ENCODE measurements around the gene JAG1.
"Not testable (repeated sequence)": the region's sequence is repeated elsewhere in the genome, so short reads cannot be mapped to it uniquely, and the experiment has no call there.

Gene JAG1

DNA sequence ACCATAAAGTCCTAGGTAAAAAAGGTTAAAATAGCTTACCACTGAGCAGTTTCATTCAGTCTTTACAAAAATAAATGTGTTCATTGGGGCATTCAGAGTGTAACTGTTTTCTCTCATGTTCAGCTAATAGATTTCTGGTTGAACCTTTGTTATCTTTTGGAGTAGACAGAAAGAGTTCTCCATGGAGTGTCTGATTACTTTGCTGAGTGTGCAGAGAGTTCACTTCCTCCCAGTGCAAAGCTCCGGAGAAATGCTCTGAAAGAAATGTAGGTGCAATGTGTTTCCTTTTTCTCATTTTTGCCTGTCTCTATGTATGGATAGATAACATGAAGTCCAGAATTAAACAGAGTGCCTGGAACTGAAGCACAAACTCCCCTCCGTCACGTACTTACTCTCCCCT lies 52.6 kb downstream of the JAG1 start:
- DNase-seq, result no peak
- H3K36me3 Mint-ChIP-seq, result peaks cover 24 to 51% of the 10 kb centered on the region in 2 donors
- peaks cover 0 to 1% of the 10 kb centered on the region in 2 donors for H3K4me1 Mint-ChIP-seq
- ATAC-seq (replicated peaks), result no peak
- H3K4me3 Mint-ChIP-seq, result no peak overlapping the region
- no peaks in the 10 kb centered on the region for H3K27me3 Mint-ChIP-seq
- peaks cover 0 to 2% of the 10 kb centered on the region in 2 donors for H3K9me3 Mint-ChIP-seq
- no peak overlapping the region for H3K27ac Mint-ChIP-seq

DNA sequence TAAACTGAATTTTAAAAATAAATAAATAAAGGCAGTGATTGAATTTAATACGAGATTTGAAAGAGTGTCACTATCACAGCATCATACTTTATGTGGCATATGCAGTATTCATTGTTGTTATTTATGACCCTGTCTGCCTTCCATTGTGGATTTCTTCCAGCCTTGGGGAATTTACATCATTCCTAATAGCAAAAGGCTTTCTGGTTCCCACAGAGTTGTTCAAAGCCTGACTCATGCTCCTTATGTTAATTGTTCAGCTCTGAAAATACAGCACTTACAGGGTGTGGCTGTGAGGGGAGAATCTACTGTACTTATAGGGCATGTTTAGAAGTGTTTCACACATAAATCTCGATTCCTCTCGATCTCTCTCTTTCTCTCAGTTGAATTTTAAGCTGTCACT lies 54.4 kb downstream of the JAG1 start:
- H3K27me3 Mint-ChIP-seq, result no peaks in the 10 kb centered on the region
- no peaks in the 10 kb centered on the region for H3K4me1 Mint-ChIP-seq
- DNase-seq (no peak), ATAC-seq (replicated peaks) (no peak)
- no peak overlapping the region for H3K4me3 Mint-ChIP-seq
- no peak overlapping the region for H3K27ac Mint-ChIP-seq
- peaks cover 29 to 54% of the 10 kb centered on the region in 2 donors for H3K36me3 Mint-ChIP-seq
- peaks cover 0 to 1% of the 10 kb centered on the region in 2 donors for H3K9me3 Mint-ChIP-seq

DNA sequence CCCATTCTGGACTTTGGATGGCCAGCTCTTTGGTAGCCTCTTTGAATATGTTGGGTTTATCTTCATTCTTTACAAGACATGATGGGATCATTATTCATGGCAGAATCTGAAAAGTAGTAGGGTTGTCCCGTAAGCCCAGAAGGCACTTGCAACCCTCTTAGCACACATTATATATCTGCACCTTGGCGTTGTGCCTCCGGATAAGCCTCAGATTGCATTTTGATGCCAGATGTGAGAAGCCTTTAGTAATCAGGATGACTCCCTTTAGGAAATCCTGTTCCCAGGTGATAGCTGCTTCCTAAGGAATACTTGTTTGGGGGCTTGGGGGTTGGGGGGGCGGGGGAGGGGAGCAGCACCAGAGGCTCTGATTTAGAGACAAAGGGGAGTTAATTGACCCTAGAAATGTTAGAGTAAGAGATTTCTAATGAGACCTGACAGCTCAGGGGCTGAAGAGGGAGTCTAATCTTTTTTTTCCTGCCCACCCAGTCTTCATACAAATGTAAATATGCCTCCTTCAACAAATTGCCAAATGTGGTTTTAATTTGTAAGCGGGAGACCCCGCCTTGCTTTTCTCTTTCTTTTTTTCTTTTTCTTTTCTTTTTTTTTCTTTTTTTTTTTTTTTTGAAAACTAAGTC lies 55.1 kb downstream of the JAG1 start:
- Mint-ChIP-seq H3K4me3 (no peak overlapping the region), H3K36me3 (peaks cover 28 to 55% of the 10 kb centered on the region in 2 donors), H3K9me3 (peaks cover 0 to 1% of the 10 kb centered on the region in 2 donors), H3K27me3 (no peaks in the 10 kb centered on the region), H3K4me1 (no peaks in the 10 kb centered on the region), H3K27ac (no peak overlapping the region)
- ATAC-seq (replicated peaks) (no peak), DNase-seq (no peak)

DNA sequence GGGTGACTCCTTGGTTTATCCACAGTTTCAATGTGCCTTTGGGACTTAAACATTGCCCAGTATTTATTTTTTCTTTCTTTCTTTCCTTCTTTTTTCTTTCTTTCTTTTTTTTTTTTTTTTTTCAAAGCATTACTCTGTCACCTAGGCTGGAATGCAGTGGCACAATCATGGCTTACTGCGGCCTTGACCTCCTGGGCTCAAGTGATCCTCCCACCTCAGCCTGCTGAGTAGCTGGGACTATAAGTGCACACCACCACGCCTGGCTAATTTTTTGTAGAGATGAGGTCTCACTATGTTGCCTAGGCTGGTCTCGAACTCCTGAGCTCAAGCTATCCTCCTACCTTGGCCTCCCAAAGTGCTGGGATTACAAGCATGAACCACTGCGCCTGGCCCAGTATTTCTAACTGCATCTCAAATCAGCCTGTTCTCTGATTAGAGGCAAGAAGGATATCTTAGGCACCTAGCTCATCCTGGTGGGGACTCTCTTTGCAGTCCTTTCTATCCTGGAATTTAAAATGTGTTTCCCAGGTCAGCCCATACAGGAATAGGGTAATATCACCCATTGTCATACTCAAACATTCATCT lies 56.2 kb downstream of the JAG1 start:
- H3K4me1 Mint-ChIP-seq; H3K9me3 Mint-ChIP-seq; H3K27me3 Mint-ChIP-seq; ATAC-seq (replicated peaks); H3K27ac Mint-ChIP-seq; DNase-seq; H3K4me3 Mint-ChIP-seq: not testable (repeated sequence)
- H3K36me3 Mint-ChIP-seq, result peaks cover 27 to 50% of the 10 kb centered on the region in 2 donors

DNA sequence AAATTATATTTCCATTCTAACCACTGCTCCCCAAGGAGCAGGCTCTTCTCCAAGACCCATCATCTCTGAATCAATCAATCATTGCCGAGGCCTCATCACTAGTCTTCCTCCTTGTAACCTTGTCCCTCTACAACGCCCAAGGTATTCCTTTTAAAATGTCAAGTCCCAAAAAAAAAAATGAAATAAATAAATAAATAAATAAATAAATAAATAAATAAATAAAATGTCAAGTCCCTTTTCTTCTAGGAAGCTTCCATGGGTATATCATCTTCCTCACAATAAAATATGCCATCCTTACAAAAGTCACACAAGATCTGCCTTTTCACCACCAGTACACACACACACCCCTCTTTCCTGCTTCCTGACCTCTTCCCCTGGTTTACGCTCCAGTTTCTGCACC lies 57.6 kb downstream of the JAG1 start:
- no peak overlapping the region for H3K4me3 Mint-ChIP-seq
- ATAC-seq (replicated peaks) (no peak), DNase-seq (no peak)
- no peaks in the 10 kb centered on the region for H3K4me1 Mint-ChIP-seq
- peaks cover 0 to 1% of the 10 kb centered on the region in 2 donors for H3K9me3 Mint-ChIP-seq
- H3K36me3 Mint-ChIP-seq, result peaks cover 20 to 40% of the 10 kb centered on the region in 2 donors
- H3K27me3 Mint-ChIP-seq, result no peaks in the 10 kb centered on the region
- no peak overlapping the region for H3K27ac Mint-ChIP-seq

DNA sequence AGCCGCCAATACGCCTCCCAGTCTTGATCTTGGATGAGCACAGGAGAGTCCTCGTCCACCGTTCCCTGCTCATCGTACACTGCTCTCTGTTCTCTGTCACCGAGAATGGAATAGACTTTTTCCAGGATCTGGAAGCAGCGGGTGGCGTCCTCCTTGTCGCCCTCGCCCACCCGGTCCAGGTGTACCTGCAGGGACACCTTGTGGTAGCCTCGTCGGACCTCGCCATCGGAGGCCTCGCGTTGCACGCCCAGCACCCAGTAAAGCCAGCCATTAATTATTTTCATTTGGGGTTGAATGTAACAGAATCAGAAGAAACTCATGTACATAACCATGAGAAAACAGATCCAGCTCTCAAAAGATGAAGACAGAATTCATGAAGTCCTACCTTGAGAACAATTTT lies 59.9 kb downstream of the JAG1 start:
- H3K27ac Mint-ChIP-seq, result no peak overlapping the region
- H3K36me3 Mint-ChIP-seq, result peaks cover 23 to 40% of the 10 kb centered on the region in 2 donors
- ATAC-seq (replicated peaks) (no peak), DNase-seq (no peak)
- no peak overlapping the region for H3K4me3 Mint-ChIP-seq
- peaks cover 0 to 1% of the 10 kb centered on the region in 2 donors for H3K9me3 Mint-ChIP-seq
- H3K4me1 Mint-ChIP-seq, result peaks cover 0 to 2% of the 10 kb centered on the region in 2 donors
- no peaks in the 10 kb centered on the region for H3K27me3 Mint-ChIP-seq

DNA sequence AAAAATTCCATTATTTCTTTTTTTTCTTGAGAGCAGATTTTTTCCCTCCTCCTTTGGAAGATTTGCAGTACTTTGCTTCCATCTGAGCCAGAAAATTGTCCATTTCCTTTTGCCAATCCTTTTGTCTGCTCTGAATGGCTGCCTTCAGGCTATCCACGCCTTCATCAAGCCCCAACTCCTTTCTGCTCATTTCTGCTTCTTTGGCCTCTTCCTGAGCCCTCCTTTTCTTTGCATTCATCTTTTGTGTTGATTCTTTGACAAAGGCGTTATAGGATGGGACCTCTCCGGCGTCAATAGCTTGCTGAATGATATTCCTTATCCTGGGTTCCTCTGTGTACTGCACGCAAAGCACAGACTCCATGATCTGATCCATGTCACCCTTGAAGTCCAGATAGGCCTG lies 60.4 kb downstream of the JAG1 start:
- not testable (repeated sequence) for H3K9me3 Mint-ChIP-seq; H3K4me3 Mint-ChIP-seq; H3K4me1 Mint-ChIP-seq; H3K27ac Mint-ChIP-seq; H3K27me3 Mint-ChIP-seq; ATAC-seq (replicated peaks); DNase-seq
- peaks cover 23 to 43% of the 10 kb centered on the region in 2 donors for H3K36me3 Mint-ChIP-seq

DNA sequence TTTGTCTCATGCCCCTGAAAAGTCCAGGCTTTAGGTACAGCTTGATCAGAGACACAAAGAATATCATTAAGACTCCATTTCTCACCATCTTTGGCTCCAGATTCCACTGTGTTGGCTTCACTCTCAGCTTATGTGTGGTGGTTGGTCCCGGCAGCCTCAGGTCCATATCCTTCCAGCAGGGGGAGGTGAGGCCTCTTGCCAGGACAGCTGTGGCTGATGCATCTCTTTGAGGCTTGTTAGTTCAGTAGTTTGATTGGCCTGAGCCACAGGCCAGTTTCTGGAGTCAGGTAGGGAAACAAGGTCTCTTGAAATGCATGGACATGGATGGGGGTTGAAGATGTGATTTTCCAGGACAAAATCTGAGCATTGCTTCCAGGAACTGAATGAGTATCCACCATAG lies 62.4 kb downstream of the JAG1 start:
- H3K9me3 Mint-ChIP-seq, result peaks cover 0 to 1% of the 10 kb centered on the region in 2 donors

DNA sequence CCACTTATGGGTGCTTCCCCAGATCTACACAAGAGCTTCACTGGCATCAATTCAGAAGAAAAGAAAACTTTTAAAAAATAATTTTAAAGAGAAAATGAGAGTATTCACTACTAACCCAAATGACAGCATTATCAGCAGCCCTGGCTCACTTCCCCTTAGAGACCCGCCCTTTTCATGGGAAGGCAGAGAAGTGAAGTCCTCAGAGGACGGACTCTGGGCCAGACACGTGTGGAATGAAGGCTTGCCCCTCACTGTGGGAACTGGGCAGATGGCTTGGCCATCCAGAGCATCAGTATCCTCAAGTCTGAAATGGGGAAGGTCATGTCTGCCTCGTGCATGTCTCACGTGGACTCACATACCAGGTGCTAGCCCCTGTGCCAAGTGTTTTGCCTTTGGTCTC lies 63.5 kb downstream of the JAG1 start:
- Mint-ChIP-seq H3K36me3 (peaks cover 19 to 43% of the 10 kb centered on the region in 2 donors), H3K4me3 (no peak overlapping the region), H3K9me3 (no peaks in the 10 kb centered on the region), H3K27me3 (no peaks in the 10 kb centered on the region), H3K27ac (no peak overlapping the region), H3K4me1 (peaks cover 0 to 2% of the 10 kb centered on the region in 2 donors)
- DNase-seq (no peak), ATAC-seq (replicated peaks) (no peak)

More for the DNA sequence above, 62.4 kb downstream of the JAG1 start:
- peaks cover 0 to 2% of the 10 kb centered on the region in 2 donors for H3K4me1 Mint-ChIP-seq
- no peak overlapping the region for H3K27ac Mint-ChIP-seq
- no peak for DNase-seq
- peaks cover 24 to 47% of the 10 kb centered on the region in 2 donors for H3K36me3 Mint-ChIP-seq
- H3K27me3 Mint-ChIP-seq, result no peaks in the 10 kb centered on the region
- no peak overlapping the region for H3K4me3 Mint-ChIP-seq
- ATAC-seq (replicated peaks), result peak; percentile 42 to 52

DNA sequence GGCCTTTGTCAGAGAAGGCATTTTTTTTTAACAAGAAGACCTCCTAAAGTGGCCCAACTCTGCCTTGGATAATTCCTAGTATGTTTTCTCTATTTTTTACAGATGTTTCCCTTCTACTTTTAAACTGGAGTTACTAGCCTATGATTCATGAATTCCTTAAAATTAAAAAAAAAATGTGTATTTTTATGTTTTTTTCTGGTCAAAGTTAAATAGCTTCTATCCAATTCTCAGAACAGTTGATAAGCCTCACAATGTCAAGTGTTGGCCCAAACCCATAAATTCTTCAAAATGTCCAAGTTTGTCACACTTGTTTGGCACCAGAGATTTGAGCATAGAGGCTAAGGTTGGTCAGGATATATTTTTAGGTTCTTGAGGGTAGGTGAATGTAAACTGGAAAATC lies 64.0 kb downstream of the JAG1 start:
- Mint-ChIP-seq H3K27me3 (no peaks in the 10 kb centered on the region), H3K4me1 (peaks cover 0 to 2% of the 10 kb centered on the region in 2 donors), H3K4me3 (no peak overlapping the region), H3K27ac (no peak overlapping the region), H3K36me3 (peaks cover 16 to 39% of the 10 kb centered on the region in 2 donors), H3K9me3 (no peaks in the 10 kb centered on the region)
- ATAC-seq (replicated peaks) (no peak), DNase-seq (no peak)

DNA sequence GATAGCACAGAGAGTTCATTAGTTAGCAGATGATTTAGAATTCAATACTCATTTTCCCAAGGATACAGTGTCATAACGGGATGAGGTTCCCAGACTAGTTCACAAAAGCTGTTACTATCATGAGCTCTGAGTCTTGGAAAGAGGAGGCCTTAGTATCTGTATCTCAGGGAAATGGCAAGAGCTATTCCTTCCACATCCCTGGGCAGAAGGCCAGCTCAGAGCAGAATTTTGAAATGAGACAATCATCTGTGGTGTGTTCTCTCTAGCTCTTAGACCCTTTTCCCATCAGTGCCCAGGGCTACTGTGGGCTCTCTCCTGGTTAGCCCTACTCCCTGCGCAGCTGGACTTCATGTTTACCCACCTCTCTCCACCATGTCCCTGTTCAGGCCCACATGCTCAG lies 64.5 kb downstream of the JAG1 start:
- no peak overlapping the region for H3K4me3 Mint-ChIP-seq

DNA sequence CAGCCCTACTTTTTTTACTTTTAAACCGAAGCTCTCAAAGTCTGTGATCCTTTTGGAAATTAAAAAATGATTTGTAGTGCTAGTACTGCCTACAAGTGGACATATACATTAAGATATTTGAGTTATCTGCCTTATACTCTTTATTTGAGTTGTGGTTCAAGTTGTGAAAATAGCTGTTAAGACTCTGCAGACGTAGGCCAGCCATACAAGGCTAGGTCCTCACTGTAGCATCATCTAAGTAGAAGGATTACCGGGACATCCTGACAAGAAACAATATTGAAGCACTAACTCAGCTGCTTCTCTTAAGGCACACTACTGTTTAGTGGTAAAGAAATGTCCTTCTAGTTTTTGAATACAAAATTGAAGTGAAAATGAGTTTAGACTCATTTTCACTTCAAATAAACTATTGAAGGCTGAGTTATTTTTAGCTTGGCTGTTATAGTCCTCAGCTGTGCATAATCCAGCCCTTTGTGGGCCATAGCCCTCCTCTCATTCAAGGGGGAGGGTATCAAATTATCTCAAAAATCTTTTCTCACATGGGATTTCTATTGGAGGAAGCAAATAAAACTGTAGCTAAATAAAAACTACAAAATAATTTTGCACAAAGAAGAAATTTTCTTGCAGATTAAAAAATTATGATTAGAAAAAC lies 68.1 kb downstream of the JAG1 start:
- no peak overlapping the region for H3K4me3 Mint-ChIP-seq
- H3K9me3 Mint-ChIP-seq, result no peaks in the 10 kb centered on the region
- H3K4me1 Mint-ChIP-seq, result peaks cover 0 to 2% of the 10 kb centered on the region in 2 donors
- peaks cover 24 to 45% of the 10 kb centered on the region in 2 donors for H3K36me3 Mint-ChIP-seq
- DNase-seq, result no peak
- no peaks in the 10 kb centered on the region for H3K27me3 Mint-ChIP-seq
- no peak for ATAC-seq (replicated peaks)
- no peak overlapping the region for H3K27ac Mint-ChIP-seq

More for the DNA sequence above, 64.5 kb downstream of the JAG1 start:
- Mint-ChIP-seq H3K4me1 (peaks cover 0 to 2% of the 10 kb centered on the region in 2 donors), H3K27ac (no peak overlapping the region), H3K9me3 (no peaks in the 10 kb centered on the region), H3K27me3 (no peaks in the 10 kb centered on the region), H3K36me3 (peaks cover 18 to 38% of the 10 kb centered on the region in 2 donors)
- DNase-seq, result no peak
- ATAC-seq (replicated peaks), result no peak

DNA sequence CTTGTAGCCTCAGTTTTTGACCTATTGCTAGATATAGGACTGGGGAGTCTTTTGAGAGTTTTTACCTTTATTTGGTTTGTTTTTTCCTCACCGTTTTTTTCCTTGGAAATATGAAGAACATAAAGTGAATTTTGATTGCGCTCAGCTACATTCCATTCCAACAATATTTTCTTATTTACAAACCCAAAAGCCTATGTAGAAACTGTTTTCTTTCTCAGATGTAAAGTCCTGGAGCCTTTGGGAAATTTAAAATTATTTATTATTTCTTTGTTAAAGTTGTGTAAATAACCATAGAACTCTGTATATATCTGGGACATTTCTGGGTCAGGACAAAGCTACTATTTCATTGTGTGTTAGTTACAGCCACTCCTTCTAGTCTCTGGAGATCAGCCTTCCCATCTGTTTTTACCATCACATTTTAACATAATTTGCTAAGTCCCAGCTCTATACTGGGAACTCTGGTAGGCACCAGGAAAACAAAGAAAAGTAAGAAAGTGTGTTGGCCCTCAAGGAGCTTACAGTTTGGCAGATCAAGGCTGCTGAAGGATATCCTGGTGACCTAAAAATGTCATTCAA lies 68.8 kb downstream of the JAG1 start:
- Mint-ChIP-seq H3K27me3 (no peaks in the 10 kb centered on the region), H3K27ac (no peak overlapping the region), H3K4me3 (no peak overlapping the region), H3K9me3 (no peaks in the 10 kb centered on the region), H3K36me3 (peaks cover 27 to 52% of the 10 kb centered on the region in 2 donors), H3K4me1 (peaks cover 0 to 1% of the 10 kb centered on the region in 2 donors)
- ATAC-seq (replicated peaks) (no peak), DNase-seq (no peak)

DNA sequence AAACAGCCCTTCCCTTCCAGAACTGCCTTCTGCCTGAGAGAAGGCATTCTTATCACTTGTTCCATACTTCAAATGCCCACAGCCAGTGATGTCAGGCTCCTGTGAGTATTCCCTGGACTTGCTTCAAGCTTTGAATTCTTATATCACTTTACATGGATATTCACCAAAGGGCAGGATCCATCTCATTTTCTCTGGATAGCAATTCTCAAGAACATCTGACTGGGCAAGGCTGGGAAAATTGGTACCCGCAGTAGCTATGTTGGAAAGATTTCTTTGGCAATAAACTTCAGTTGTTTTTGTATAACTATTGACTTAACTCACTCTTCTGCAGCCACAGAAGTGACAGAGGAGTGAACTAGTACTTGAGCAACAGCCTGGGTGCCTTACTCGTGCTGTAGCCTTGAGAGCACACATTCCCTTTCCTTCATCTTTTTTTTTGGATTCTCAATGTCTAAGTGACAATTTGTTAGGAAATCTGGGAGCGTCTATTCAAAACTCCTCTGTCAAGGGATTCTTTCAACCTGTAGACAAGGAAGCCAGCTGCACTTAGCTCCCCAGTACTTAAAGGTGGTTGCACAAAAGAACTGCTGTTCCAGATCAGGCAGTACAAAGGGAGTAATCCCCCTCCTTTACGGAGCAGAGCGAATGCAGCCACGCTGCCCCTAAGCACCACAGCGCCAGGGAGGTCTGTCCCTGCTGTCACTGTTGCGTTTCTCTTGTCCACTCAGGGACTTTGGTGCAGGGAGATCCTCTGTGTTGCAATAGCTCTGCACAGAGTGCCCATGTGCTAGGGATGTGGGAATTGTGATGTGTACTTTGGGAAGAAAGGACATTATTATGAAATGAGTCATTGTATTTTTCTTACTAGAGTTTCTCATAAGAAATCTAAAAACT lies 69.6 kb downstream of the JAG1 start:
- DNase-seq (no peak), ATAC-seq (replicated peaks) (no peak)
- Mint-ChIP-seq H3K27me3 (no peaks in the 10 kb centered on the region), H3K4me1 (no peaks in the 10 kb centered on the region), H3K27ac (no peak overlapping the region), H3K4me3 (no peak overlapping the region), H3K9me3 (no peaks in the 10 kb centered on the region), H3K36me3 (peaks cover 25 to 47% of the 10 kb centered on the region in 2 donors)
